Activated CD8-positive, alpha-beta memory T cell treated with anti-CD3 and anti-CD28 coated beads, Interleukin-2, amount 50 U/mL, for 24 hours (primary cell): ENCODE data around the gene DCTN4.
"Not testable (repeated sequence)": the region's sequence is repeated elsewhere in the genome, so short reads cannot be mapped to it uniquely, and the experiment has no call there.

Experiments used
- DNase-seq: peaks from one replicate; pipeline ENCODE4 v3.0.0-alpha.2; 2020; ENCODE audit errors: extremely low read depth

DCTN4 gene

GRCh38 chr5:150778517-150779396 is 19.9 kb upstream of the DCTN4 start, which contains the start of gene SMIM3:
SMIM3 (plus strand) TSS chr5:150778757; CDS start chr5:150795441, 16,684 bp downstream.
- DNase-seq = no peak

GRCh38 chr5:150778088-150778516 is 19.3 kb upstream of the DCTN4 start:
- no peak for DNase-seq

GRCh38 chr5:150777685-150778084 is 18.9 kb upstream of the DCTN4 start:
- DNase-seq = no peak

- DNase-seq = no peak
These were observed 15.3 kb upstream of the DCTN4 start for GRCh38 chr5:150774145-150774544.

- no peak for DNase-seq
These were observed 12.4 kb upstream of the DCTN4 start for GRCh38 chr5:150771034-150771795.

GRCh38 chr5:150766251-150766650 is 7.4 kb upstream of the DCTN4 start:
- no peak for DNase-seq

- DNase-seq = no peak
These were observed 7.0 kb upstream of the DCTN4 start for GRCh38 chr5:150765799-150766169.

GRCh38 chr5:150765011-150765798 is 6.4 kb upstream of the DCTN4 start:
- DNase-seq = no peak

GRCh38 chr5:150764530-150764929 is 5.7 kb upstream of the DCTN4 start:
- DNase-seq = no peak

- DNase-seq = no peak
These were observed 4.4 kb upstream of the DCTN4 start for GRCh38 chr5:150763023-150763769.

- DNase-seq = no peak
These were observed 3.4 kb upstream of the DCTN4 start for GRCh38 chr5:150762211-150762610.

GRCh38 chr5:150759334-150759583 is 442 bp upstream of the DCTN4 start:
- no peak for DNase-seq

GRCh38 chr5:150758203-150758530 is 650 bp downstream of the DCTN4 start:
- DNase-seq = no peak

GRCh38 chr5:150757087-150757649 is 1.6 kb downstream of the DCTN4 start:
- no peak for DNase-seq

GRCh38 chr5:150753863-150754262 is 5.0 kb downstream of the DCTN4 start:
- DNase-seq = no peak

- no peak for DNase-seq
These were observed 5.4 kb downstream of the DCTN4 start for GRCh38 chr5:150753463-150753862.

GRCh38 chr5:150751096-150751891 is 7.5 kb downstream of the DCTN4 start:
- no peak for DNase-seq

- DNase-seq = no peak
These were observed 8.3 kb downstream of the DCTN4 start for GRCh38 chr5:150750469-150750868.

GRCh38 chr5:150743142-150743488 is 15.7 kb downstream of the DCTN4 start:
- not testable (repeated sequence) for DNase-seq

GRCh38 chr5:150742455-150743141 is 16.2 kb downstream of the DCTN4 start:
- not testable (repeated sequence) for DNase-seq
